GM18870 (cell line): ENCODE measurements around the gene FNBP1L.

ENCODE experiments used
- ATAC-seq: cut with Tn5 transposase; IDR thresholded peaks from one replicate; pipeline ENCODE4 v1.9.1; 2021; ENCODE audit warnings: moderate library complexity; ENCODE audit not compliant: unreplicated experiment

Gene FNBP1L

DNA sequence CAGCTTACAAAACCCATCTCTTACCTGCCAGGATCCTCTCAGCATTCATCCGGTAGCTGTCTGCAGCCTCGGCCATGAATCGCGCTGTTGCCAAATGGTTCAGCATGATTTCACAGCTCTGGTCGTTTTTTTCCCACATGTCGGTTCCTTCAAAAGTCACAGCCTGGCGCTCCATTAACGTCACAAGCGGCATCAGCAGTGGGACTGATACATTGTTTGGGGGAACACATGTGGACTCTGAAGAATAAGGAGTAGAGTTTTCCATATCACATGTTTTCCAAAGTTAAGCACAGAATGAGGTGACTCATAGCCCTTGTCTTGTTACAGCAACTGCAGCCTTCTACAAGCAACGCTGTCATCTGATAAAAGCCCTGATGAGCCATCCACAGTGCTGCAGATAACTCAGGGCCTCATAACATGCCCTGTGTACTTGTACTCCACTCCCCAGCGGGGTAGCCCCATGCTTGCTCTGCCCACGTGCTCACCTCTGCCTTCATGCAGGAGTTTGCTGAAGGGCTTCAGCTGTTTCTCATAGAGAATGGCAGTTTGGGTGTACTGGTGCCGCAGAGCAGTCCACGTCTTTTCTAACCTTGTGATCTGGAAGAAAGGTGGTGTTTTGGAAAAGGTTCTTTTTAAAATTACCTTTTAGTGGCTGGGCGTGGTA is 119.5 kb downstream of the FNBP1L start:
- ATAC-seq, result no peak

DNA sequence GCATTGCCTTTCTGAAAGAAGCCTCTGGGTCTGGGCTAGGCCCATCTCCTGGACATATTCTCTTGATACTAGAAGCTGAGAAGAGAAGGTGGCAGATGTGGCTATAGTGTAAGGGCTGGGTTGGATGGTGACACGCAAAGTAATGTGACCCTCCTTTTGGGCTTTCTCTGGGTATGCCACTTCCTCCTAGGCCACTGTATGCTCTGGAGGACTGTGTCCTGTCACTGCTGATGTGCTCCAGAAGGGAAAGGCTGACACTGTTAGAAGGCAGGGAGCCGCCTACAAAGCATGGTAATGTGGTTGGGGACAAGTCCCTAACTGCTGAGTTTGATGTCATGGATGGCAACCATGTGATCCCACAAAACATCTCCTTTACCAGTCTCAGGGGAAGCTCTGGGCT is 121.6 kb downstream of the FNBP1L start:
- ATAC-seq, result no peak

DNA sequence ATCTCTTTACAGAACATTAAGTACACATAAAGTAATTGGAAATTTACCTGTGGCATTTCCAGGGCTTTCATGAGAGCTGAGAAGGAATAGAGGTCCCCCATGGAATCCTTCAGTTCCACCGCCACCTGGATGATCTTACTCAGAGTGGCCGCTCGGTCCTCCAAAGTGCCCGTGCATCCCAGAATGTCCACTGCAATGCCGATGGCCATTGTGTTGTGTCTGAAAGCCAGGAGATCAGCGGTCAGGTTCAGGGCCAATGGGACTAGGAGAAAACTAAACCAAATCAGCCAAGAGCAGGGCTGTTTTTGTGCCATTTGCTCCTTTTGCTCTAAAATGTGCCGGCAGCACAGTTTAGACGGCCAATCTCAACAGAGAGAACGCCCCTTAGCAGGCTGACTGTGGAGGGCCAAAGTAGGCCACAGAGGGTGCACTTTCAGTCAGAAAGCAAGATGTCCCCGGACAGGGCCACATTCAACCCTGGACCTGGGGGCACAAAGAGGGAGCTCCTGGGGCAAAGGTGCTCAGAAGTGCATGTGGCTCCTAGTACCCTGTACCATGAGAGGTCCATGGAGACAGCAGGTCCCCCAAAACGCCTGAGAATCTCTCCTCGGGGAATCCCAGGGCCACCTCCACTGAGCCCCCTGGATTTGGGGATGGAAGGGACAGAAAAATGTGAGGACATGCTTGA is 123.8 kb downstream of the FNBP1L start:
- ATAC-seq, result no peak

DNA sequence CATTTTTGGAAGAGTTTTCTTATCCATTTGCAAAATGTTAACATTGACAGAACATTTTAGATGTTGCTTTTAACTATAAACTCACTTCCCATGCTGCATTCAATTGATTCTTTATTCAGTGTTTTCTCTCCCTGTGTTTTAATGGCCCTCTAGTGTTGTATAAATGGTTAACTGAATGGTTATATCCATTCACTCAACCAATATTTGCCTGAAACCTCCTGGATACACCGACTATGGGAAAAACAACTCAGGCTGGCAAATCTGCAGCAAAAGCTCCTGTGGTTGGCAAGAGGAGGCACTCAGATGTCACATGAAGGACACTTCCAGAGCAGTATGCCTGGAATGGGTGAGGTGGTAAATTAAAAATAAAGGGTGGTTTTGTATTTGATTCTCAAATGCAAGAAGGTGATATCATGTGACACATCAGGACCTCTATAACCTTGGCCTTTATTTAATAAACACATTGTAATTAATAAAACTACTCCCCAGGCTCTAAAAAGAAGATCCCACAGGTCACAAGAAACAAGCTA is 126.1 kb downstream of the FNBP1L start:
- no peak for ATAC-seq

DNA sequence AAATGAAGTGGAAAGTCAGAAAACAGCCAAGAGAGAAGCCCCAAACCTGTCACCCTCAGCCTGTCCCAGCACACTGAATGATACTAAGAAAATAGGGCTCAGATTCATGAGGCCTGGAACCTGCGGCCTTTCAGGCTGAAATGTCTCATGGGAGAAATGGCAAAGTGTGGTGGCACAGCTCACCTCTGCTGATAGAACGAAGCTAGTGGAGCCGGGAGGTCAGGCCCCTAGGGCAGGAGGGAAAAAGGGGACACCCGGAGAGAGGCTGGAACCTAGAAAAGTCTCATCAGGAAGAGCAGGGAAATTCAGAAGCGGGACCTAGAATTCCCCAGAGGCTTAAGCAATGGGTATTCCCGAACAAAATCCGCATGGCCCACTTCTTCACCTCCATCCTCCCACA is 126.6 kb downstream of the FNBP1L start:
- ATAC-seq, result no peak

DNA sequence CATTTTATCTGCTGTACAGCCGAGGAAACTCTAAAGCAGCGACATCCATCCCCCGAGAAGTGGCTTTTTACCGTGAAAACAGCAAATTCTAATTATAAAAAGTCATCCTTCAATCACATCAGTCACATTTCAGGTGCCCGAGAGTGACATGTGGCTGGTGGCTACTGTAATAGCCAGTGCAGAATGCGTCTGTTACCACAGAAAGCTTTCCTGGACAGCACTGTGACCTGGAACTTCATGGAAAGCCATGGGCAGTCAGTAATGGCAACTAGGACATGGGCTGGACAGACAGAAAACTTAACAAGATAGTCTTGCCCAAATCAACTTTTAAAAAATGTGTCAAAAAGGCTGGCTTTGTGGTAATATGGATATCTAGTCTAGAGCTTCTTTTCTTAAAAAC is 127.1 kb downstream of the FNBP1L start:
- ATAC-seq, result no peak

DNA sequence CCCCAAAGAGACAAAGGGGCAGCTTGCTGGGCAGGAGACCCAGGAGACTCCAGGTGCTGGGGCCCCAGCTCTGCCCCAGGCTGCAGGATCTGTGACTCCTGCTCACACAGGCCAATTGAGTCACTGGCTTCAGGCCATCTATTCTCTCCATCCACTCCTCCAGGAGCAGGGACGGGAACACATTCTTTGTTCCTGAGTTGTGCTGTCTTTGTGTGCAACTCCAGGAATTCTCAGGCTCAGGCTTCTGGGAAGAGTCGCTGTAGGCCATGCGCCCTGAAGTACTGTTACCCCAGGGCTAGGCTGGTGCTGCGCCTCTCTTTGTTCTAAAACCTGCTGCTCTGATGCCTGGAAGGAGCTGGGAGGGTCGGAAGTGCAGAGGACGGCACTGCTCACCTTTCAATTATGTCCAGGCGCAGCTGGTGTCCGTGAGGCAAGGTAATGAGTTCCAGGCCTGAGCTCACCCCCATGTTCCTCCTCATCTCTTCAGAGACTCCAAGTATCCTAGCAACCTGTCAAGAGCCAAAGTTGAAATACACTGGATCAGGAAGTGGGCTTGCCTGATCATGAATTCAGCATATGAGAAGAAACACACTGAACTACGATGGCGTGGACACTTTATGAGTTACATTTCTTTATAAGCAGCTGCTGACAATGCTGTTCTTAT is 127.8 kb downstream of the FNBP1L start:
- ATAC-seq, result no peak

DNA sequence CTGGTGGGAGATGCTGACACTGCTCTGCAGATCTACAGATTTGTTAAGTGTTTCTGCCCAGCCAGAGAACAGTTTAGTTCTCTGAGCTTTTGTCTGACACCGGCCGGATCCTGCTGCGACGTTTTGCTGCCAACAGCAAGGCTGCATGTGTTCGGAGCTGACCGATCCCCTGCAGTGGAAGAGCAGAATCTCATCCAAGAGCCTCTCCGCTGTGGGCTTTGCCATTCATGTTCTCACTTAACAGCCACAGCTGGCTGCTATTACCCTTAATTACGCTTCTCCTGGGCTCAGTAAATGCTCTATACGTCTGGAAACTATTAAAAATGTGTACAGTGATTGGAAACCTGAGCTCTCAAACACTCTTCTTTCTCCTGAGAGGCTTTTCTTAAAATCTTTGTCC is 128.4 kb downstream of the FNBP1L start:
- ATAC-seq, result no peak

DNA sequence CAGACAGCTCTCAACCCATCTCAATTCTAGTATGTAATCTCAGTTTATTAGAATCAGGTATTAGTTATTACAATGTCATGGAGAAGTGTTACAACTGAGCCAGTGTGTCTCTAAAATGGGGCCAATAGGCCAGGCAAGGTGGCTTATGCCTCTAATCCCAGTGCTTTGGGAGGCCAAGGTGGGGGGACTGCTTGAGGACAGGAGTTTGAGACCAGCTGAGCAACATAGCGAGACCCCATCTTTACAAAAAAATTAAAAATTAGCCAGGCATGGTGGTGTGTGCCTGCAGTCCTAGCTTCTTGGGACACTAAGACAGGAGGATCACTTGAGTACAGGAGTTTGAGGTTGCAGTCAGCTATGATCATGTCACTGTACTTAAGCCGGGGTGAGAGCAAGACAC is 128.8 kb downstream of the FNBP1L start:
- no peak for ATAC-seq

DNA sequence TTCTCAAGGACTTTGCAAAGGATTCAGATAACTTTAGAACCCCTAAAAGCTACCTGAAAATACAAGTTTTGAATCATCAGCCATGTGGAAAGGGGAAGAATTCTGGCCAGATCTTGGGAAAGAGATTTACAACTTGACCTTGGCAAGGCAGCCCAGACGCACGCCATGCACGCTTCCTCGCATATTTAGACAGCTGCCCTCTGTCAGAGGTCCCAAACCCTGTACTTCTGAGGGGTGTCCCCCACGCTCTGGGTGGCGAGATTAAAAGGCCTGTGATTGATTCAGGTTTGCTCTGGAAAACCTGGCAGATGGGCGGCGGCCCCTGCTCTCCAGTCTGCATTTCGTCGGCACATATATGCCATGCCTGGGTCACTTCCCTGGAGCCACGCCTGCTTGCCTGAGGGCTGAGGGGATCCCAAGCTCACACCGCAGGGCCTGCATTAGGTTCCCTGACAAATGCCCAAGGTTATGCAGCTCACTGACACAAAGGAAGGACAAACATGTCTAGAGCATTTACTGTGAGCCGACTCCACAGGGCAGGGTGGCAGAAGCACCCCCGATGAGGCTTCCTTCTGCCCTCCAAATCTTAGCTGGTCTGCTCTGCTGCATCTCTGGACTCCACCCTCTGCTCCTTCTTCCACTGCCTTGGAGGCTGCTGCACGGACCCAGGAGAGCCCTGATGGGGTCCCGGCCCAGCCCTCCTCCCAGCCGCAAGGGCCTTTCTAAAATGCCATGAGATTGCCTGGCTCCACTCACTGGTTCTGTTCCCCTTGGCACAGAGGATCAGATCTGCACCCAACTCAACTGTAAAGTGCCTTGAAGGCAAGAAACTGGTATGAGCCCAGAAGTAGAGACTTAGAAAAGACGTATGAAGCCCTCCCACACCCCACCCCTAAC is 129.9 kb downstream of the FNBP1L start:
- ATAC-seq, result no peak

DNA sequence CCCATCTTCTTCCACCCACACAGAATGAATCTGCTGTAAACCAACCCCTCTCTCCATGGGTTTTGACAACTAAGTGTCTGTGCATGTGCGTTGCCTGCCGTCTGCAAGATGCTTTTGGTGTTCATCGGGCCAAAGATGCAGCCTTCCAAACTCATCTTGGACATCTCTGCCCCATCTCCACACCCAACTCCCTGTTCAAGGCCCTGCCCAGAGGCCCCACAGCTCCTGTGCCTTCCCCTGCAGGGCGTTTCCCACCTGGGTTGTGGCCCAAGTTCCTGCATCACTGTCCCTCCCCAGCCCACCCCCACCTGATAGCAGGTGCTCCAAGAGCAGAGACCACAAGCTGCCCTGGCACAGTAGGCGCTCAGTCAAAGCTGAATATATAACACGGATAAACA is 130.5 kb downstream of the FNBP1L start:
- ATAC-seq, result no peak

DNA sequence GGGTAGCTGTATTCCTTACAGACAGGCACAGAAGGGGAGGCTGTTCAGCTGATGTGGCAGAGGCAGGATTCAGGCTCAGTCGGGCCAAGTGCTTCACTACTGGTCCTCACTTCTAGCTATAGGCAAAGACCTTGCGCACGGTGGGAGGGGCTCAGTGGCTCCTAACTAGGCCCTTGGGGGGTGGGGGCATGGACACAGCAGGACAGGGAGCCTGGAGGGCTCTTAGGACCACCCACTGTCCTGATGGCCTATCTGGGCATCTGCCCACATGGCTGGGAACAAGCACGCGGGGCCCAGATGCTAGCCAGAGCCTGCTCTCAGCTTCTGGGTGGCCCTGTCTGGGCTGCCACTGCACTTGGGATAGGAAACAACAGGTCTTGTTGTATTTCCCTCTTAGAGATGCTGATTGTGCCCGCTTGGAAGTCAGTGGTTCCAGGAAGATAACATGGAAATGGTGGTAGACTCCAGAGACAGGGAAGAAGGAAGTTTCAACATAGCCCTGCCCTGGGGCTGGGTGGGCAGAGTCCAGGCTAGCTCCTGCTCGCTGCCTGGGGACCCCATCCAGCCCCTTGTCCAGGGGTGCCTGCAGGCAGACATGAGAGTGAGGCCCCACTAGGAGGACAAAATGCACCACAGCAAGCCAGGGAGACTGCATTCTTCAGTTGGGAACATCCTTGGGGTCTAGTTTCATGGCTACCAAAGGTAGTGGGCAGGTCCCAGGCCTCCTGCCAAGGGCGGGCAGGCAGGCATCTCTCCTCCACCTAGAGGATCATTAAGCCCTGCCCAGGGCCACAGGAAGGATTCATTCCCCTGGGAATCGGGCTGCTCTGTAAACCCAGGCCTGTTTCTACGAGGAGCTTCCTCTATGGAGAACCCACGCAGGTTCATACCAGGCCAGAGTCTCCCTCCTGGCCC is 131.2 kb downstream of the FNBP1L start:
- ATAC-seq, result no peak

DNA sequence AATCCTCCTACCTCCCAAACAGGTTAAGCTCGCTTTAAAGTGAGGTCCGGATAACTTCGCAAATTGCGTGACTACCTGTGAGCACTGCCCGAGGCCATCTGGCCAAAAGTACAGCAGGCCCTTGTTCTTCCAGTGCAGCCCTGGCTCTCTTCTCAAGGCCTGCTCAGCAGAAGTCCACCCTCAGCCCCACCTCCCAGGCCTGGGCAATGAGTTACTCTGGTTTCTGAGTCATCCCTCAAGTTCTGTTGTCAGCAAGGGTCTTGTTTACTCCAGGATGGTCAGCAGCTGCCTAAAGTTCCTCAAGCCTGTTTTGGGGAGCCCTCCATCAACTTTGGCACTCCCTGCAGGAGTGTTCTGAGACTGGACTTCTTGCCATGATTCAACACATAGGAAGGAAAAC is 132.0 kb downstream of the FNBP1L start:
- ATAC-seq, result no peak

DNA sequence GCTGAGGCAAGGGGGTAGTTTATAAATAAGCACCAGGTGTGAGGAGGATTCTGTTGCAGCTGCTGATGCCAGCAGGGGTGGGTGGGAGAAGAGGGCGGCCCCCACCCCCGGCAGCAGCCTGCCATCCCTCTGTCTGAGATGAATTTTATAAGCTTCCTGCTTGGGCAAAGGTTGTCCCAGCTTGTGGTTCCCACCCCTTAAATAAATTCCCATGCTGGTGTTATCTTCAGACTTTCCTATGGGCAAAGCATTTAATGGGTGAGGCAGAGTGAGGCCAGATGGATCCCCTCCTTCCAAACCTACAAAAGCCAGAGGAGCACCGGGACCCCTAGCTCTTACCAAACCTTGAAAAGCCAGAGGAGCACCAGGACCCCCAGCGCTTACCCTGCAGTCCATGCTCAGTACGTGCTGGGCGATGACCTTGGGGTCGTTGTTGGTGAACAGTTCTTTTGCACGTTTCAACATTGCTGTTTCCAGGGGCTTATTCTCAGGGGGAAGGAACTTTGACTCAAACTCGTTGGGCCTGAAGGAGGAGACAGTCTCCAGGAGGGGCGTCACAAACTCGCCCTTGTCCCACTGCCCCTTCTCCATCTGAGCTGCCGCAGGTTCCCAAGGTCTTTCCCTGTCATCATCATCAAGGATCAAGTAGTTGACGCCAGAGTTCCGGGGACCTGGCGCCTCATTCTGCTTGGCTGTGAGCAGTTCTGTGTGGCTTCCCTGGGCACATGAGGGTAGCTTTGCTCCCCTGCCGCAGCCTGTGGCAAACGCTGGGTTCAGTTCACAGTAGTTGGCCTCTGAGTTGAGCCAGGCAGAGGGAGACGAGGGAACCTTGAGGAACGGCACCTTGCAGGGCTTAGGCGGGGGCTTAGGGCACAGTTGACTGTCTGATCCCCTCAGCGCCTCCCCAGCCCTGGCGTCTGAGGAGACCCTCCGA is 134.3 kb downstream of the FNBP1L start:
- ATAC-seq, result no peak

DNA sequence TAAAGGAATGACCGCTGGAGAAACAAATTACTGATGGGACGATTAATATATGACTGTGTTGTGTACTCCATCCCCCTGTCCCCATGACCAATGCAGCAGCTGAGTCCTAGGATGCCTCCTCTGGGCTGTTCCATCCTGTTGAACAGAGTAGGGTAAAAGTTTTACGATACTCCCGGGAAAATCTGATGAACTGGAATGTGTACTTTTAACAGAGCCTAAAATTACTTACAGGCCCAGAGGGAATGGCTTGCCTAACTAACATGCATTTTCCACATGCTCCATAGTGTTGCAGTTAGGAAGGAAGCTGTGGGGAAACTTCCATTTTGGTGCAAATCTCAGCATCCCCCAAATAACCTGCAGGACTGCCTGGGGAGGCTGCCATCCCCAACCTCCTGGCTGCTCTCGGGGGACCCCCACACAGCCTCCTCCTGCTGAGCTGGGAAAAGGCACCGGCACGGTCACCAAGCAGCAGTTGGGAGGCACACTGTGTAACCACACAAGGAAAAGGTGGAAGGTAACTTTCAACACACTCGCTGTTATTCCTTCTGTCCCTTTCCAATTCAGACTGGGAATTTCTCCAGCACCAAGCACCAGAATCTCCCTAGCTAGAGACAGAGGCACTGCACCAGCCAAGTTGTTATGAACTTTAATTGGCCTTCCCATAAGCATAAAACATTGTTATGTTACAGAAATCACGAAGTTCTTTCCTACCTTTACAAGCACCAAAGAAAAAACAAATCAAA is 136.5 kb downstream of the FNBP1L start:
- ATAC-seq, result no peak

DNA sequence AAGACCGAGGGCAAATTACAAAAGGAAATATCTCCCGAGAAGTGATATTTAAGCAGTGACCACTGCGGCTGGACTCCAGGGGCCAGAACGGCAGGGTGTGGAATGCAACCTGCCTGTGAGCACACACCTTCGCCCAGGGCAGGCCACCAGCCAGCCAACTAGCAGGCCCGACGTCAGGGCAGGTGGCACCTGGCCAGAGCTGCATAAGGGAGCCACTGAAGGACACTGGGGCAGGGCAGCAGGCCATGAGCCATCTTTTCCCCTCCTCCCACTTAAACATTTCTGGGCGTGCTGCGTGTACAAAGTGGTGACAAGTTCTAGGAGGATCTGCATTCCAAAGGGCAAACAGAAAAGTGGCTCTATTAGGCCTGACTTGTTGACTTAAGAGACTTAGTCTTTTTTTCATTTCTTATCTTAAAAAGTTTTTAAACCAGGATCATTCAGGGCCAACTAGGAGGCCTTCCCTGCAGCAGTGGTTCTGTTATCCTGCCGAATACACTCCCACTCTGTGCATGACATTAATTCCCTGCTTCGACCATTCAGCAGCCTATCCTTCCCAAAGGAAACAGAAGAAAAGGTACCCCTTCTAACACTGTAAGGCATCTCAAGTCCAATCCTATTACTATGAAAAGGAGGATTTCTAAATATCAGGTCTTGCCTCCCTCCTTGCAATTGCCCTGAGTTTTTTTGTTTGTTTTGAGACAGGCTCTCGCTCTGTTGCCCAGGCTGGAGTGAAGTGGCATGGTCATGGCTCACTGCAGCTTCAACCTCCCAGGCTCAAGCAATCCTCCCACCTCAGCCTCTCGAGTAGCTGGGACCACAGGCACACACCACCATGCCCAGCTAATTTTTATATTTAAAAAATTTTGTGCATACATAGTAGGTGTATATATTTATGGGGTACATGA is 137.4 kb downstream of the FNBP1L start:
- no peak for ATAC-seq

DNA sequence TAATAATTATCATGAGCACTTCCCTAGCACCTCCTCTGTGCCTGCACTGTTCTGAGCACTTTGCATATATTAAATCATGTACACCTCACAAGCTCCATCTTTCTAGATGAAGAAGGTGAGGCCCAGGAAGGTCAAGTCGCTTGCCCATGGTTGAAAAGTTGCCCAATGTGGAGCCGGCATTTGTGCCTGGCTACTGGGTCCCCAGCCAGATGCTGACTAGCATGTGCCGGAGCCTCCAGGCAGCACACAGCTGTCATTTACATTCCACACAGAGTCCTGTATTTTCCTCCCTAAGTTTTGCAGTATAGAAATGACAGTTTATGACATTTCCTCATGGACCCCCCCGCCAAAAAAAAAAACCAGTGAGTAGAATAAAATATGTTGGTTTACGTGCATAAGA is 139.4 kb downstream of the FNBP1L start:
- ATAC-seq, result no peak
